HG02588 (cell line): Measurements from ENCODE around the gene DAB1.

ENCODE experiments used
- ATAC-seq: cut with Tn5 transposase; IDR thresholded peaks from one replicate; pipeline ENCODE4 v1.9.1; 2021; ENCODE audit warnings: mild to moderate bottlenecking, moderate library complexity; ENCODE audit not compliant: unreplicated experiment

DAB1 gene

GRCh38 chr1:57131701-57132394 lies 292.0 kb downstream of the DAB1 start:
- ATAC-seq: no peak

GRCh38 chr1:57131257-57131656 lies 292.6 kb downstream of the DAB1 start:
- ATAC-seq: no peak

- ATAC-seq: no peak
Measured at GRCh38 chr1:57129865-57130264, 294.0 kb downstream of the DAB1 start.

GRCh38 chr1:57127976-57128375 lies 295.9 kb downstream of the DAB1 start:
- ATAC-seq: no peak

- ATAC-seq: no peak
Measured at GRCh38 chr1:57124768-57125446, 299.0 kb downstream of the DAB1 start.

- ATAC-seq: no peak
Measured at GRCh38 chr1:57124170-57124569, 299.7 kb downstream of the DAB1 start.

- no peak for ATAC-seq
Measured at GRCh38 chr1:57122031-57122430, 301.8 kb downstream of the DAB1 start.

GRCh38 chr1:57118948-57119603 lies 304.8 kb downstream of the DAB1 start:
- no peak for ATAC-seq

- no peak for ATAC-seq
Measured at GRCh38 chr1:57117753-57118152, 306.1 kb downstream of the DAB1 start.

GRCh38 chr1:57116871-57117270 lies 307.0 kb downstream of the DAB1 start:
- ATAC-seq: no peak

- ATAC-seq: no peak
Measured at GRCh38 chr1:57115030-57115614, 308.7 kb downstream of the DAB1 start.

- ATAC-seq: no peak
Measured at GRCh38 chr1:57112148-57112547, 311.7 kb downstream of the DAB1 start.

GRCh38 chr1:57111175-57111574 lies 312.7 kb downstream of the DAB1 start:
- no peak for ATAC-seq

- ATAC-seq: no peak
Measured at GRCh38 chr1:57109883-57110282, 314.0 kb downstream of the DAB1 start.

GRCh38 chr1:57109247-57109646 lies 314.6 kb downstream of the DAB1 start:
- ATAC-seq: no peak

- ATAC-seq: no peak
Measured at GRCh38 chr1:57106296-57106695, 317.6 kb downstream of the DAB1 start.

- ATAC-seq: no peak
Measured at GRCh38 chr1:57102561-57103326, 321.1 kb downstream of the DAB1 start.

- ATAC-seq: no peak
Measured at GRCh38 chr1:57101209-57101608, 322.7 kb downstream of the DAB1 start.

GRCh38 chr1:57094749-57095148 lies 329.1 kb downstream of the DAB1 start:
- no peak for ATAC-seq

GRCh38 chr1:57093122-57093521 lies 330.7 kb downstream of the DAB1 start:
- no peak for ATAC-seq

GRCh38 chr1:57091642-57092041 lies 332.2 kb downstream of the DAB1 start:
- no peak for ATAC-seq
